Activated CD4-positive, alpha-beta memory T cell treated with anti-CD3 and anti-CD28 coated beads for 36 hours (primary cell): Measurements from ENCODE around the gene PKN2. TPM values are rescaled to one million over a fixed set of nuclear protein-coding genes. Genes with fewer than 3 reads are reported as not detected.
A peak's percentile ranks its signal among the peaks of the same experiment; 100 is the strongest.

Experiments used
- CTCF ChIA-PET: fragments of 350-600 bp; sonication (Branson Sonifier 250); formaldehyde crosslinking; loops from one replicate; lab custom pipeline; 2021; ENCODE audit warnings: antibody characterized with exemption, inconsistent platforms; lab: Charles Lee
- POLR2A ChIA-PET: fragments of 350-600 bp; sonication (Branson Sonifier 250); formaldehyde crosslinking; loops from one replicate; lab custom pipeline; 2021; ENCODE audit warnings: antibody characterized with exemption; lab: Charles Lee
- DNase-seq: peaks from one replicate; pipeline ENCODE4 v3.0.0-alpha.2; 2020
- H3K27ac Mint-ChIP-seq: one replicate; pipeline ENCODE4 v1.8.0; 2021; ENCODE audit warnings: mixed read lengths
- H3K27me3 Mint-ChIP-seq: one replicate; pipeline ENCODE4 v1.8.0; 2021; ENCODE audit warnings: mixed read lengths
- H3K36me3 Mint-ChIP-seq: one replicate; pipeline ENCODE4 v1.8.0; 2021; ENCODE audit warnings: mixed read lengths
- H3K4me1 Mint-ChIP-seq: one replicate; pipeline ENCODE4 v1.8.0; 2021; ENCODE audit warnings: low read depth, mixed read lengths
- H3K4me3 Mint-ChIP-seq: one replicate; pipeline ENCODE4 v1.8.0; 2021; ENCODE audit warnings: mild to moderate bottlenecking, mixed read lengths
- H3K9me3 Mint-ChIP-seq: one replicate; pipeline ENCODE4 v1.8.0; 2021; ENCODE audit warnings: mixed read lengths
- intact Hi-C: fragments of 100-400 bp; cut with micrococcal nuclease; formaldehyde crosslinking; loops from one replicate; pipeline ENCODE4 v1.15.1; 2023
- total RNA-seq, 2 experiments: library from RNA; stranded (reverse); gene quantifications; one replicate each; pipeline ENCODE4 v1.2.3, GENCODE V29; 2021

The PKN2 gene
- total RNA-seq, 2 experiments from 2014 or later: 16.2 to 17.9 TPM

GRCh38 chr1:88768816-88769215 lies 84.7 kb downstream of the PKN2 start:
- Mint-ChIP-seq H3K27me3 (no peaks in the 10 kb centered on the region), H3K36me3 (peaks cover 15% of the 10 kb centered on the region), H3K9me3 (no peaks in the 10 kb centered on the region), H3K4me1 (peaks cover 9% of the 10 kb centered on the region), H3K27ac (no peak overlapping the region), H3K4me3 (no peak overlapping the region)
- ChIA-PET CTCF (no interaction called here), POLR2A (no interaction called here)
- intact Hi-C loops: no loop called here
- no peak for DNase-seq

GRCh38 chr1:88773540-88774150 lies 89.6 kb downstream of the PKN2 start:
- CTCF ChIA-PET: no interaction called here
- peak; percentile 34 for DNase-seq

GRCh38 chr1:88774151-88774556 lies 90.1 kb downstream of the PKN2 start:
- H3K27ac Mint-ChIP-seq: peak overlapping the region; percentile 75

More at GRCh38 chr1:88773540-88774150, 89.6 kb downstream of the PKN2 start:
- Mint-ChIP-seq H3K27me3 (no peaks in the 10 kb centered on the region), H3K4me1 (peaks cover 20% of the 10 kb centered on the region), H3K4me3 (no peak overlapping the region), H3K9me3 (no peaks in the 10 kb centered on the region), H3K36me3 (peaks cover 37% of the 10 kb centered on the region), H3K27ac (peak overlapping the region; percentile 75)
- POLR2A ChIA-PET: no interaction called here
- intact Hi-C loops: loop anchor here (10.0 kb wide), 1 partner anchor 89 kb away; the partner anchor contains the start of gene PKN2

GRCh38 chr1:88777604-88778149 lies 93.6 kb downstream of the PKN2 start:
- CTCF ChIA-PET: no interaction called here
- Mint-ChIP-seq H3K27ac (no peak overlapping the region), H3K4me1 (peaks cover 17% of the 10 kb centered on the region), H3K9me3 (no peaks in the 10 kb centered on the region), H3K27me3 (no peaks in the 10 kb centered on the region), H3K36me3 (peaks cover 38% of the 10 kb centered on the region), H3K4me3 (no peak overlapping the region)
- no peak for DNase-seq
- intact Hi-C loops: loop anchor here (10.0 kb wide), 1 partner anchor 93 kb away; the partner anchor contains the start of gene PKN2
- POLR2A ChIA-PET: interaction anchor here (1.0 kb wide), 1 partner anchor 10 kb away, joined by 3 read pairs; no protein-coding TSS in a partner anchor

More at GRCh38 chr1:88774151-88774556, 90.1 kb downstream of the PKN2 start:
- Mint-ChIP-seq H3K9me3 (no peaks in the 10 kb centered on the region), H3K4me3 (no peak overlapping the region), H3K4me1 (peaks cover 17% of the 10 kb centered on the region), H3K36me3 (peaks cover 38% of the 10 kb centered on the region), H3K27me3 (no peaks in the 10 kb centered on the region)
- peak; percentile 59 for DNase-seq
- ChIA-PET CTCF (no interaction called here), POLR2A (no interaction called here)
- intact Hi-C loops: loop anchor here (10.0 kb wide), 1 partner anchor 89 kb away; the partner anchor contains the start of gene PKN2

GRCh38 chr1:88779880-88780279 lies 95.8 kb downstream of the PKN2 start:
- no peaks in the 10 kb centered on the region for H3K9me3 Mint-ChIP-seq
- ChIA-PET CTCF (interaction anchor here (0.9 to 1.2 kb wide), 2 partner anchors 13 to 97 kb away, joined by 3 read pairs; no protein-coding TSS in a partner anchor), POLR2A (no interaction called here)
- H3K4me3 Mint-ChIP-seq: no peak overlapping the region
- DNase-seq: no peak
- H3K4me1 Mint-ChIP-seq: peaks cover 2% of the 10 kb centered on the region
- intact Hi-C loops: loop anchor here (10.0 kb wide), 1 partner anchor 95 kb away; the partner anchor contains the start of gene PKN2
- H3K36me3 Mint-ChIP-seq: peaks cover 32% of the 10 kb centered on the region
- H3K27me3 Mint-ChIP-seq: no peaks in the 10 kb centered on the region
- no peak overlapping the region for H3K27ac Mint-ChIP-seq

GRCh38 chr1:88780485-88780884 lies 96.4 kb downstream of the PKN2 start:
- DNase-seq: no peak
- CTCF ChIA-PET: interaction anchor here (0.9 to 1.2 kb wide), 2 partner anchors 12 to 96 kb away, joined by 3 read pairs; no protein-coding TSS in a partner anchor
- Mint-ChIP-seq H3K9me3 (no peaks in the 10 kb centered on the region), H3K36me3 (peaks cover 31% of the 10 kb centered on the region), H3K27ac (no peak overlapping the region), H3K4me3 (no peak overlapping the region), H3K4me1 (no peaks in the 10 kb centered on the region), H3K27me3 (no peaks in the 10 kb centered on the region)
- POLR2A ChIA-PET: no interaction called here
- intact Hi-C loops: no loop called here

- POLR2A ChIA-PET: no interaction called here
- DNase-seq: no peak
- H3K9me3 Mint-ChIP-seq: no peaks in the 10 kb centered on the region
- H3K4me1 Mint-ChIP-seq: no peaks in the 10 kb centered on the region
- intact Hi-C loops: no loop called here
- peaks cover 20% of the 10 kb centered on the region for H3K36me3 Mint-ChIP-seq
- no peak overlapping the region for H3K4me3 Mint-ChIP-seq
- H3K27ac Mint-ChIP-seq: no peak overlapping the region
- no peaks in the 10 kb centered on the region for H3K27me3 Mint-ChIP-seq
- CTCF ChIA-PET: interaction anchor here (1.1 to 2.2 kb wide), 3 partner anchors 94 to 95 kb away, joined by 4 to 9 read pairs (median 4); no protein-coding TSS in a partner anchor
These were observed 99.1 kb downstream of the PKN2 start for GRCh38 chr1:88783145-88783544.

- CTCF ChIA-PET: interaction anchor here (2.2 kb wide), 1 partner anchor 92 kb away, joined by 9 read pairs; no protein-coding TSS in a partner anchor
- Mint-ChIP-seq H3K36me3 (peaks cover 18% of the 10 kb centered on the region), H3K27ac (no peak overlapping the region), H3K9me3 (no peaks in the 10 kb centered on the region), H3K4me1 (no peaks in the 10 kb centered on the region), H3K27me3 (no peaks in the 10 kb centered on the region), H3K4me3 (no peak overlapping the region)
- intact Hi-C loops: no loop called here
- no peak for DNase-seq
- POLR2A ChIA-PET: no interaction called here
These were observed 100.5 kb downstream of the PKN2 start for GRCh38 chr1:88784551-88784950.

GRCh38 chr1:88787023-88787903 lies 103.2 kb downstream of the PKN2 start:
- CTCF ChIA-PET: interaction anchor here (1.3 kb wide), 1 partner anchor 91 kb away, joined by 3 read pairs; no protein-coding TSS in a partner anchor
- Mint-ChIP-seq H3K4me1 (peaks cover 8% of the 10 kb centered on the region), H3K9me3 (no peaks in the 10 kb centered on the region), H3K4me3 (no peak overlapping the region), H3K27me3 (no peaks in the 10 kb centered on the region), H3K27ac (no peak overlapping the region), H3K36me3 (peaks cover 22% of the 10 kb centered on the region)
- intact Hi-C loops: no loop called here
- POLR2A ChIA-PET: no interaction called here
- no peak for DNase-seq

GRCh38 chr1:88791192-88791591 lies 107.1 kb downstream of the PKN2 start:
- DNase-seq: no peak
- H3K4me1 Mint-ChIP-seq: peaks cover 8% of the 10 kb centered on the region
- no peaks in the 10 kb centered on the region for H3K9me3 Mint-ChIP-seq
- ChIA-PET POLR2A (no interaction called here), CTCF (interaction anchor here (0.6 kb wide), 1 partner anchor 84 kb away, joined by 4 read pairs; no protein-coding TSS in a partner anchor)
- intact Hi-C loops: no loop called here
- no peaks in the 10 kb centered on the region for H3K27me3 Mint-ChIP-seq
- no peak overlapping the region for H3K4me3 Mint-ChIP-seq
- peaks cover 18% of the 10 kb centered on the region for H3K36me3 Mint-ChIP-seq
- H3K27ac Mint-ChIP-seq: no peak overlapping the region

- DNase-seq: no peak
- no peak overlapping the region for H3K4me3 Mint-ChIP-seq
- H3K27ac Mint-ChIP-seq: no peak overlapping the region
- peaks cover 4% of the 10 kb centered on the region for H3K9me3 Mint-ChIP-seq
- no peaks in the 10 kb centered on the region for H3K27me3 Mint-ChIP-seq
- CTCF ChIA-PET: interaction anchor here (1.0 to 1.3 kb wide), 4 partner anchors 11 to 79 kb away, joined by 3 to 5 read pairs (median 4); no protein-coding TSS in a partner anchor
- H3K36me3 Mint-ChIP-seq: peaks cover 23% of the 10 kb centered on the region
- POLR2A ChIA-PET: interaction anchor here (0.6 kb wide), 1 partner anchor 115 kb away, joined by 3 read pairs; no protein-coding TSS in a partner anchor
- peaks cover 13% of the 10 kb centered on the region for H3K4me1 Mint-ChIP-seq
- intact Hi-C loops: no loop called here
These were observed 115.4 kb downstream of the PKN2 start for GRCh38 chr1:88799491-88799890.
